H9 (cell line): ENCODE data around the gene PLSCR4. TPM values are rescaled to one million over a fixed set of nuclear protein-coding genes. Genes with fewer than 3 reads are reported as not detected.

Source experiments
- DNase-seq: peaks from one replicate; pipeline ENCODE4 v3.0.0-alpha.2; 2017
- H2AFZ ChIP-seq: one replicate; pipeline ENCODE4 v1.6.1; 2013; ENCODE audit warnings: mild to moderate bottlenecking, low read length, control low read depth, moderate library complexity
- H2AK5ac ChIP-seq: 2 replicates; pipeline ENCODE4 v1.6.1; 2013; ENCODE audit warnings: low read length, control low read depth, mixed read lengths; ENCODE audit not compliant: insufficient read length
- H2BK120ac ChIP-seq: one replicate; pipeline ENCODE4 v1.6.1; 2013; ENCODE audit warnings: low read depth, mild to moderate bottlenecking, low read length, control low read depth, inconsistent platforms; ENCODE audit not compliant: poor library complexity, severe bottlenecking
- H2BK12ac ChIP-seq: 2 replicates; pipeline ENCODE4 v1.6.1; 2013; ENCODE audit warnings: low read length, control low read depth, mixed read lengths, low read depth; ENCODE audit not compliant: insufficient read length
- H2BK15ac ChIP-seq: 2 replicates; pipeline ENCODE4 v1.6.1; 2013; ENCODE audit warnings: low read depth, low read length, control low read depth
- H2BK20ac ChIP-seq: one replicate; pipeline ENCODE4 v1.6.1; 2013; ENCODE audit warnings: low read depth, mild to moderate bottlenecking, low read length, control low read depth, inconsistent platforms; ENCODE audit not compliant: poor library complexity, severe bottlenecking
- H2BK5ac ChIP-seq: 2 replicates; pipeline ENCODE4 v1.6.1; 2013; ENCODE audit warnings: low read length, control low read depth, mixed read lengths; ENCODE audit not compliant: insufficient read length
- H3K14ac ChIP-seq: 2 replicates; pipeline ENCODE4 v1.6.1; 2013; ENCODE audit warnings: low read length, control low read depth; ENCODE audit not compliant: insufficient read depth
- H3K18ac ChIP-seq: 2 replicates; pipeline ENCODE4 v1.6.1; 2013; ENCODE audit warnings: low read depth, mild to moderate bottlenecking, mixed read lengths, low read length, control low read depth; ENCODE audit not compliant: insufficient read length
- H3K23ac ChIP-seq: 2 replicates; pipeline ENCODE4 v1.6.1; 2013; ENCODE audit warnings: low read length, control low read depth, mixed read lengths, low read depth; ENCODE audit not compliant: insufficient read length
- H3K23me2 ChIP-seq: 2 replicates; pipeline ENCODE4 v1.6.1; 2013; ENCODE audit warnings: low read depth, mild to moderate bottlenecking, mixed read lengths, low read length, control low read depth; ENCODE audit not compliant: insufficient read length, poor library complexity, severe bottlenecking
- H3K27ac ChIP-seq: 2 replicates; pipeline ENCODE4 v1.5.1; 2013; ENCODE audit warnings: low read length, control low read depth, mixed read lengths, low read depth; ENCODE audit not compliant: insufficient read length
- H3K27me3 ChIP-seq: 2 replicates; pipeline ENCODE4 v1.6.1; 2013; ENCODE audit warnings: low read length, control low read depth, inconsistent platforms; ENCODE audit not compliant: insufficient read depth
- H3K4ac ChIP-seq: 2 replicates; pipeline ENCODE4 v1.6.1; 2013; ENCODE audit warnings: low read depth, mild to moderate bottlenecking, control low read depth, inconsistent platforms, low read length, moderate library complexity
- H3K4me1 ChIP-seq: 2 replicates; pipeline ENCODE4 v1.6.1; 2013; ENCODE audit warnings: low read length, control low read depth, inconsistent platforms; ENCODE audit not compliant: insufficient read depth
- H3K4me2 ChIP-seq: 2 replicates; pipeline ENCODE4 v1.6.1; 2013; ENCODE audit warnings: low read length, control low read depth, mixed read lengths; ENCODE audit not compliant: insufficient read length, insufficient read depth
- H3K56ac ChIP-seq: 2 replicates; pipeline ENCODE4 v1.6.1; 2013; ENCODE audit warnings: low read depth, mild to moderate bottlenecking, mixed read lengths, low read length, control low read depth; ENCODE audit not compliant: insufficient read length
- H3K79me1 ChIP-seq: 2 replicates; pipeline ENCODE4 v1.6.1; 2013; ENCODE audit warnings: low read depth, mild to moderate bottlenecking, moderate library complexity, low read length, control low read depth, inconsistent platforms; ENCODE audit not compliant: insufficient read depth, poor library complexity, severe bottlenecking
- H3K79me2 ChIP-seq: 2 replicates; pipeline ENCODE4 v1.6.1; 2013; ENCODE audit warnings: low read length, control low read depth, inconsistent platforms; ENCODE audit not compliant: insufficient read depth
- H3K9ac ChIP-seq: 2 replicates; pipeline ENCODE4 v1.6.1; 2013; ENCODE audit warnings: low read length, control low read depth, mixed read lengths; ENCODE audit not compliant: insufficient read length; ENCODE audit errors: extremely low read depth
- H3K9me3 ChIP-seq: one replicate; pipeline ENCODE4 v1.6.1; 2013; ENCODE audit warnings: low read depth, low read length, inconsistent platforms; ENCODE audit not compliant: control insufficient read depth
- H3T11ph ChIP-seq: one replicate; pipeline ENCODE4 v1.6.1; 2013; ENCODE audit warnings: mild to moderate bottlenecking, low read length, control low read depth, inconsistent platforms
- H4K20me1 ChIP-seq: one replicate; pipeline ENCODE4 v1.6.1; 2013; ENCODE audit not compliant: control insufficient read depth, insufficient read length, insufficient read depth
- H4K5ac ChIP-seq: 2 replicates; pipeline ENCODE4 v1.6.1; 2013; ENCODE audit warnings: low read depth, mild to moderate bottlenecking, mixed read lengths, low read length, control low read depth; ENCODE audit not compliant: insufficient read length
- H4K8ac ChIP-seq: replicated peaks from 2 replicates; pipeline ENCODE4 v1.6.1; 2013; ENCODE audit warnings: low read length, control low read depth, mixed read lengths, low read depth; ENCODE audit not compliant: insufficient read length
- H4K91ac ChIP-seq: 2 replicates; pipeline ENCODE4 v1.6.1; 2013; ENCODE audit warnings: low read depth, mild to moderate bottlenecking, moderate library complexity, mixed read lengths, low read length, control low read depth; ENCODE audit not compliant: insufficient read length
- H3K27ac Mint-ChIP-seq, 3 experiments: 2 replicates in 2 of 3; 3 replicates in 1 of 3; pipeline ENCODE4 v1.8.0; 2020 to 2021; ENCODE audit warnings: mixed read lengths in 3 of 3, mild to moderate bottlenecking in 1 of 3, moderate library complexity in 1 of 3
- H3K27me3 Mint-ChIP-seq: 2 replicates; pipeline ENCODE4 v1.8.0; 2021; ENCODE audit warnings: low read depth, mild to moderate bottlenecking, moderate library complexity, mixed read lengths
- H3K36me3 Mint-ChIP-seq, 3 experiments: 2 replicates in 2 of 3; 3 replicates in 1 of 3; pipeline ENCODE4 v1.8.0; 2020 to 2021; ENCODE audit warnings: low read depth in 3 of 3, mixed read lengths in 3 of 3; ENCODE audit not compliant: insufficient read depth in 1 of 3
- H3K4me1 Mint-ChIP-seq, 2 experiments: 2 replicates each; pipeline ENCODE4 v1.8.0; 2020; ENCODE audit warnings: mixed read lengths in 2 of 2
- H3K4me3 Mint-ChIP-seq, 2 experiments: 2 replicates in 1 of 2; 3 replicates in 1 of 2; pipeline ENCODE4 v1.8.0; 2020 to 2021; ENCODE audit warnings: mild to moderate bottlenecking in 2 of 2, mixed read lengths in 2 of 2, moderate library complexity in 1 of 2
- H3K9me3 Mint-ChIP-seq, 2 experiments: 2 replicates in 1 of 2; 3 replicates in 1 of 2; pipeline ENCODE4 v1.8.0; 2020; ENCODE audit warnings: mild to moderate bottlenecking in 2 of 2, mixed read lengths in 2 of 2, moderate library complexity in 1 of 2
- total RNA-seq: library from RNA; stranded (reverse); gene quantifications from 2 replicates; pipeline ENCODE4 v1.2.1, GENCODE V29; 2021
- TF ChIP-seq, protein P1 (sequence below): fragments of 200-600 bp; sonication (generic); conservative IDR thresholded peaks from 3 replicates; pipeline ENCODE4 v1.8.0; 2021; ENCODE audit warnings: antibody characterized with exemption, mild to moderate bottlenecking

The PLSCR4 gene
- total RNA-seq, 1 experiment from 2014 or later: 1.2 TPM

DNA sequence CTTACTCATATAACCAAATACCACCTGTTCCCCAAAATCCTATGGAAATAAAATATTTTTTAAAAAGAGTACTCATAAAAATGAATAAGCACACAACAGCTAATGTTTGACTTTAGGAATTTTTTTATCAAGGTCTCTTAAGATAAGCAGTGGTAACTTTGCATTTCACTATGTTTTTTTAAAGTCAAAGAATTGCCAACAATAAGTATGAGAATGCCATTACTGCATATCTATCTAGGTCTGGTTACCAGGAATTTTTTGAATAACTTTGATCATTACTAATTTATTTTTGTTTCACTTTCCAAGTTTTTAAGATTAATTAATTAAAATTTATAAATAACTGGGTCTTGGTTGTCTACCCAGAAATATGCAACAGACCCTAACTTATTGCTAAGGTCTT is 41.5 kb downstream of the PLSCR4 start:
- no peak overlapping the region for H3K4ac ChIP-seq
- H2AK5ac ChIP-seq: no peak overlapping the region
- H3K23ac ChIP-seq: no peak overlapping the region
- no peaks in the 10 kb centered on the region for H3K23me2 ChIP-seq
- no peaks in the 10 kb centered on the region for H3K27me3 Mint-ChIP-seq
- no peak overlapping the region for H3K56ac ChIP-seq
- H3K27ac Mint-ChIP-seq: no peak overlapping the region
- H2BK120ac ChIP-seq: no peak overlapping the region
- H4K8ac ChIP-seq: no peak overlapping the region
- no peaks in the 10 kb centered on the region for H3K9me3 ChIP-seq
- no peaks in the 10 kb centered on the region for H3K27me3 ChIP-seq
- no peak overlapping the region for H2BK12ac ChIP-seq
- H2BK5ac ChIP-seq: no peak overlapping the region
- H4K91ac ChIP-seq: no peak overlapping the region
- H3K4me2 ChIP-seq: no peak overlapping the region
- H3K18ac ChIP-seq: no peak overlapping the region
- TF ChIP-seq, protein P1, sequence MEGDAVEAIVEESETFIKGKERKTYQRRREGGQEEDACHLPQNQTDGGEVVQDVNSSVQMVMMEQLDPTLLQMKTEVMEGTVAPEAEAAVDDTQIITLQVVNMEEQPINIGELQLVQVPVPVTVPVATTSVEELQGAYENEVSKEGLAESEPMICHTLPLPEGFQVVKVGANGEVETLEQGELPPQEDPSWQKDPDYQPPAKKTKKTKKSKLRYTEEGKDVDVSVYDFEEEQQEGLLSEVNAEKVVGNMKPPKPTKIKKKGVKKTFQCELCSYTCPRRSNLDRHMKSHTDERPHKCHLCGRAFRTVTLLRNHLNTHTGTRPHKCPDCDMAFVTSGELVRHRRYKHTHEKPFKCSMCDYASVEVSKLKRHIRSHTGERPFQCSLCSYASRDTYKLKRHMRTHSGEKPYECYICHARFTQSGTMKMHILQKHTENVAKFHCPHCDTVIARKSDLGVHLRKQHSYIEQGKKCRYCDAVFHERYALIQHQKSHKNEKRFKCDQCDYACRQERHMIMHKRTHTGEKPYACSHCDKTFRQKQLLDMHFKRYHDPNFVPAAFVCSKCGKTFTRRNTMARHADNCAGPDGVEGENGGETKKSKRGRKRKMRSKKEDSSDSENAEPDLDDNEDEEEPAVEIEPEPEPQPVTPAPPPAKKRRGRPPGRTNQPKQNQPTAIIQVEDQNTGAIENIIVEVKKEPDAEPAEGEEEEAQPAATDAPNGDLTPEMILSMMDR: no peak
- no peak overlapping the region for H2BK15ac ChIP-seq
- H4K5ac ChIP-seq: no peak overlapping the region
- no peaks in the 10 kb centered on the region for H4K20me1 ChIP-seq
- H3K79me1 ChIP-seq: no peaks in the 10 kb centered on the region
- no peaks in the 10 kb centered on the region for H3K4me1 Mint-ChIP-seq
- no peak overlapping the region for H3K27ac ChIP-seq
- H3K79me2 ChIP-seq: no peaks in the 10 kb centered on the region
- H3K14ac ChIP-seq: no peak overlapping the region
- no peak overlapping the region for H3K9ac ChIP-seq
- H3K36me3 Mint-ChIP-seq: no peaks in the 10 kb centered on the region
- no peaks in the 10 kb centered on the region for H3K9me3 Mint-ChIP-seq
- no peak overlapping the region for H3T11ph ChIP-seq
- H2AFZ ChIP-seq: no peak overlapping the region
- no peaks in the 10 kb centered on the region for H3K4me1 ChIP-seq
- no peak overlapping the region for H2BK20ac ChIP-seq
- DNase-seq: no peak
- no peak overlapping the region for H3K4me3 Mint-ChIP-seq
